B cell (primary cell): ENCODE measurements around the gene HOXA9.

Source experiments
- EZH2 ChIP-seq: IDR thresholded peaks from 2 replicates; pipeline ENCODE4 v1.6.1; 2012; ENCODE audit warnings: borderline replicate concordance, low read depth, mild to moderate bottlenecking, moderate library complexity, low read length; ENCODE audit not compliant: insufficient read depth, poor library complexity, severe bottlenecking
- TF ChIP-seq, protein P1 (sequence below): fragments of 200-600 bp; IDR thresholded peaks from one replicate; pipeline ENCODE4 v1.8.0; 2022; ENCODE audit warnings: antibody characterized with exemption, mild to moderate bottlenecking

DNA sequence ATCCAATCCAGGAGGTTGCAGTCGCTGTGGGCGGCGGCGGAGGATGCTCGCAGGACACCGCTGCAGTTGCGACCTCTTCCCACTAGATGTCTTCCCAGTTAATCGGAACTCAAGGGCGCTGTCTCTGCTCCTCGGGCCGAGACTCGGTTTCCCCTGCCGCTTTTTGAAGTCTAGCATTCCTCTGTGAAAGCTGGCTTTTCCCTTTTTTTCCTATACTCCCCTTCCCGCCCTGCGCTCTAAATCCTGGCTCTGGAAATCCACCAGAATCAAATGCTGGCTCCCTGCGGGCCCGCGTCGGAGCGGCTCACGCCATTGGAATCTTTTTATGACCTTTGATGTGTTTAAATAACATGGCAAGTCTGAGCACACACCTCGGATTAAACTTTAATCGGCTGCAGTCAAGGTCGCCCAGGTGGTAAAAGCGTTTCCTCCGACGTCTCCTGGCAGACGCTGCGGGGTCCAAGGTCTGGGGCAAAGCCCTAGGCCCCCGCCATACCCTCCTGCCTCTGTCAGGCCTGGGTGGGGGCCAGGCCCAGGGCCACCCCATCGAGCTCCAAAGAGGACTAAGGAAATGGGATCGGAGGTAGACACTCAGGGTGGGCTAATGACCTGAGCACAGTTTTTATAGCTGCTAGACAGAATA, 45.2 kb upstream of the HOXA9 start:
- TF ChIP-seq, protein P1, sequence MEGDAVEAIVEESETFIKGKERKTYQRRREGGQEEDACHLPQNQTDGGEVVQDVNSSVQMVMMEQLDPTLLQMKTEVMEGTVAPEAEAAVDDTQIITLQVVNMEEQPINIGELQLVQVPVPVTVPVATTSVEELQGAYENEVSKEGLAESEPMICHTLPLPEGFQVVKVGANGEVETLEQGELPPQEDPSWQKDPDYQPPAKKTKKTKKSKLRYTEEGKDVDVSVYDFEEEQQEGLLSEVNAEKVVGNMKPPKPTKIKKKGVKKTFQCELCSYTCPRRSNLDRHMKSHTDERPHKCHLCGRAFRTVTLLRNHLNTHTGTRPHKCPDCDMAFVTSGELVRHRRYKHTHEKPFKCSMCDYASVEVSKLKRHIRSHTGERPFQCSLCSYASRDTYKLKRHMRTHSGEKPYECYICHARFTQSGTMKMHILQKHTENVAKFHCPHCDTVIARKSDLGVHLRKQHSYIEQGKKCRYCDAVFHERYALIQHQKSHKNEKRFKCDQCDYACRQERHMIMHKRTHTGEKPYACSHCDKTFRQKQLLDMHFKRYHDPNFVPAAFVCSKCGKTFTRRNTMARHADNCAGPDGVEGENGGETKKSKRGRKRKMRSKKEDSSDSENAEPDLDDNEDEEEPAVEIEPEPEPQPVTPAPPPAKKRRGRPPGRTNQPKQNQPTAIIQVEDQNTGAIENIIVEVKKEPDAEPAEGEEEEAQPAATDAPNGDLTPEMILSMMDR = peak; percentile 84
- no peak for TF ChIP-seq EZH2
